MV-4-11 (cell line): ENCODE results near the gene ACIN1.

ENCODE experiments used
- DNase-seq: peaks from one replicate; lab custom pipeline; 2025; lab: John Stamatoyannopoulos, UW

Gene ACIN1

DNA sequence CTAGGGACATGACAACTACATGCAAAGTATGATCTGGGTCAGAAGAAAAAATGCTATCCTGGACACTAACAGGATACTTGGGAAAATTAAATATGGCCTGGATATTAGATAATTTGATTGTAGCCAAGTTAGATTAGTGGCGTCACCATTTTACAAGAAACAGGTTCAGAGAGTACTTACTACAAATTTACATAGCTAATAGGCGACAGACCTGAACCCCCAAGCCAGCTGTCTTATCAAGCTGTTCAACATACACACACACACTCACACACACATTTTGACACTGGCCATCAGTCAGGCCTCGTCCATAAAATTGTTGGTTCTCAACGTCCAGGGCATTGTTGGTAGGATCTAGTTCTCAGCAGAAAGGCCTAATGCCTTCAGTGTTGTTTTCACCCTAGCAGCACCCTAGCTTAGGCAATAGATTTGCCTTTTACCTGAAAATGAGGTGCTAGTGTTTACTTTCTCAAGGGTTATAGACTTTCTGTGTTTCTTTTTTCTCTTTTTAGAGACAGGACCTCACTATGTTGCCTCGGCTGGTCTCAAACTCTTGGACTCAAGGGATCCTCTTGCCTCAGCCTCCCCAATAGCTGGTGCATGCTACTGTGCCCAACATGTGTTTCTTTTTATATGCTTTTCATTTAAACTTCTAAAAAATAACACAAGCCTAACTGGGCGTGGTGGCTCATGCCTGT lies 81.7 kb downstream of the ACIN1 start:
- DNase-seq: no peak

GRCh38 chr14:23009939-23010726 lies 84.8 kb downstream of the ACIN1 start, which contains the start of gene C14orf93:
Gene C14orf93, minus strand, starts transcription at chr14:23010143. Its CDS starts 11,120 bp downstream, at chr14:22999023.
- DNase-seq: peak; percentile 75

GRCh38 chr14:23009483-23009938 lies 85.4 kb downstream of the ACIN1 start:
- no peak for DNase-seq

DNA sequence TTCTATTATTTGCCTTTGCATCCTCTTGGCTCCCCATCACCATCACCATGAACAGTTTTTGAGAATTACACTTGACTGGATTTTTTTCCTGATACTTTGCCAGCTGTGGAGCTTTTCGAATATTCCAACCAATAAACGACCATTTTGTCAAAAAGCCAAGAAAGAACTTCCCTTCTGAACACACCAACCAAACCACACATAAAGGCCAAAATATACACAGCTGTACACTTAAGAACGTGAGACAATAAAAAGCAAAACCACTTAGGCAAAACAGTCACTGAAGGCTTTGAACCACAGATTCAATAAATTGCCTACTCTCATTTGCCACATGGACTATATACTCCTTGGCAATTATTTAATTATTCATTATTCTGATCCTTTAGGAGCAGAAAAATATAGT lies 86.1 kb downstream of the ACIN1 start:
- DNase-seq: peak; percentile 85
